HepG2 (cell line): ENCODE results near the gene ABCC5. TPM values are rescaled to one million over a fixed set of nuclear protein-coding genes. Genes with fewer than 3 reads are reported as not detected.

Experiments used
- ATAC-seq: fragments of 200-7000 bp; cut with Tn5 transposase; 3 replicates; pipeline ENCODE4 v1.9.1; 2020; ENCODE audit warnings: mild to moderate bottlenecking, moderate library complexity
- BruUV-seq: library from RNA; stranded (reverse); fragments of 400-500 nt; replicated peaks from 2 replicates; lab custom pipeline; 2021; lab: Mats Ljungman, UMichigan
- CTCF ChIA-PET: fragments of 300-600 bp; formaldehyde crosslinking; extraction: SDS; loops from one replicate; lab custom pipeline; 2021; ENCODE audit warnings: low total read pairs, inconsistent platforms, low intra/inter-chr PET ratio; lab: Yijun Ruan, JAX
- POLR2A ChIA-PET: fragments of 350-600 bp; sonication (Branson Sonifier 250); formaldehyde crosslinking; loops from one replicate; lab custom pipeline; 2020; ENCODE audit warnings: antibody characterized with exemption, inconsistent platforms; lab: Yijun Ruan, JAX
- DNase-seq: peaks from one replicate; pipeline ENCODE4 v3.0.0-alpha.2; 2015; ENCODE audit warnings: low spot score
- FAIRE-seq: peaks from 3 replicates; lab custom pipeline; 2011; peaks lifted over from hg19 to GRCh38; lab: Jason Lieb, UNC
- H2AFZ ChIP-seq: one replicate; pipeline ENCODE4 v1.6.1; 2011; ENCODE audit warnings: low read length, inconsistent platforms
- H3K27ac ChIP-seq: fragments of 300-600 bp; 3 replicates; pipeline ENCODE4 v1.8.0; 2011; ENCODE audit warnings: mixed run types, mild to moderate bottlenecking, mixed read lengths, low read length, inconsistent platforms; ENCODE audit not compliant: insufficient read depth; ENCODE audit errors: extremely low read length
- H3K27me3 ChIP-seq, 2 experiments: fragments of 200-600 bp in 1 of 2; 2 replicates in 1 of 2; 3 replicates in 1 of 2; pipeline versions ENCODE4 v1.6.0 to v1.8.0; 2011; ENCODE audit warnings: low read length in 2 of 2, mild to moderate bottlenecking in 2 of 2, moderate library complexity in 2 of 2, inconsistent platforms in 1 of 2; ENCODE audit not compliant: insufficient read depth in 2 of 2, control insufficient read depth in 1 of 2
- H3K36me3 ChIP-seq, 2 experiments: fragments of 200-600 bp in 1 of 2; replicated peaks in 1 of 2; 2 replicates in 1 of 2; 3 replicates in 1 of 2; pipeline versions ENCODE4 v1.5.1 to v1.8.0; 2011; ENCODE audit warnings: low read length in 2 of 2, inconsistent platforms in 1 of 2; ENCODE audit not compliant: insufficient read depth in 2 of 2, control insufficient read depth in 1 of 2
- H3K4me1 ChIP-seq: 2 replicates; pipeline ENCODE4 v1.5.1; 2012; ENCODE audit warnings: low read length, inconsistent platforms; ENCODE audit not compliant: insufficient read depth
- H3K4me2 ChIP-seq: 2 replicates; pipeline ENCODE4 v1.6.0; 2011; ENCODE audit warnings: low read depth, low read length, inconsistent platforms
- H3K4me3 ChIP-seq, 3 experiments: fragments of 200-600 bp in 1 of 3; sonication (generic), shearing (Covaris generic) in 1 of 3; replicated peaks in 1 of 3; 2 replicates each; pipeline ENCODE4 v1.5.1; 2011 to 2016; ENCODE audit warnings: low read length in 3 of 3, inconsistent platforms in 2 of 3, low read depth in 2 of 3, mild to moderate bottlenecking in 2 of 3, control low read depth in 1 of 3, mixed read lengths in 1 of 3; ENCODE audit not compliant: insufficient read depth in 1 of 3
- H3K79me2 ChIP-seq: one replicate; pipeline ENCODE4 v1.6.1; 2011; ENCODE audit warnings: low read length, inconsistent platforms; ENCODE audit not compliant: insufficient read depth
- H3K9ac ChIP-seq: 2 replicates; pipeline ENCODE4 v1.6.0; 2011; ENCODE audit warnings: mild to moderate bottlenecking, low read depth, low read length, inconsistent platforms; ENCODE audit not compliant: insufficient read depth
- H3K9me3 ChIP-seq: 2 replicates; pipeline ENCODE4 v1.5.1; 2012; ENCODE audit warnings: mild to moderate bottlenecking, low read length
- H4K20me1 ChIP-seq: 2 replicates; pipeline ENCODE4 v1.6.0; 2011; ENCODE audit warnings: inconsistent platforms, mild to moderate bottlenecking, low read length, moderate library complexity; ENCODE audit not compliant: insufficient read depth
- BCL6 ChIP-seq: IDR thresholded peaks from 2 replicates; pipeline ENCODE4 v1.6.1; 2016; ENCODE audit warnings: missing genetic modification reagents, missing compliant biosample characterization
- CAMTA2 ChIP-seq: sonication (generic); formaldehyde crosslinking; IDR thresholded peaks from 2 replicates; pipeline ENCODE4 v1.4.0; 2020; ENCODE audit warnings: mild to moderate bottlenecking, missing genetic modification reagents, borderline replicate concordance
- EEA1 ChIP-seq: sonication (generic); formaldehyde crosslinking; IDR thresholded peaks from 2 replicates; pipeline ENCODE4 v1.5.1; 2020; ENCODE audit warnings: mild to moderate bottlenecking, missing genetic modification reagents, borderline replicate concordance
- EZH2 ChIP-seq: conservative IDR thresholded peaks from 2 replicates; pipeline ENCODE4 v1.6.1; 2012; ENCODE audit warnings: mild to moderate bottlenecking, low read depth, low read length, moderate library complexity
- HNRNPL ChIP-seq: fragments of 200-400 bp; formaldehyde crosslinking; IDR thresholded peaks from 2 replicates; pipeline ENCODE4 v1.6.1; 2017; ENCODE audit warnings: mild to moderate bottlenecking, low read depth, low read length
- NR2F1 ChIP-seq, 2 experiments: fragments of 450-650 bp in 1 of 2; formaldehyde crosslinking in 1 of 2; IDR thresholded peaks; 2 replicates each; pipeline versions ENCODE4 v1.5.0 to v1.6.1; 2016 to 2020; ENCODE audit warnings: mild to moderate bottlenecking in 1 of 2, missing compliant biosample characterization in 1 of 2, missing genetic modification reagents in 1 of 2, moderate library complexity in 1 of 2
- RAD21 ChIP-seq: fragments of 450-650 bp; formaldehyde crosslinking; IDR thresholded peaks from 2 replicates; pipeline ENCODE4 v1.5.0; 2020; ENCODE audit warnings: mild to moderate bottlenecking
- SIX1 ChIP-seq: sonication (generic); formaldehyde crosslinking; IDR thresholded peaks from 2 replicates; pipeline ENCODE4 v1.4.0; 2020; ENCODE audit warnings: missing genetic modification reagents, borderline replicate concordance
- SRSF4 ChIP-seq: fragments of 200-400 bp; formaldehyde crosslinking; IDR thresholded peaks from one replicate; pipeline ENCODE4 v1.6.1; 2018; ENCODE audit warnings: mild to moderate bottlenecking, low read depth, low read length, moderate library complexity; ENCODE audit not compliant: poor library complexity, severe bottlenecking
- ZKSCAN8 ChIP-seq: IDR thresholded peaks from 2 replicates; pipeline ENCODE4 v1.6.1; 2016; ENCODE audit warnings: borderline replicate concordance, missing genetic modification reagents, missing compliant biosample characterization
- ZNF501 ChIP-seq: sonication (generic); formaldehyde crosslinking; IDR thresholded peaks from 2 replicates; pipeline ENCODE4 v1.5.1; 2020; ENCODE audit warnings: mild to moderate bottlenecking, moderate library complexity, missing genetic modification reagents
- ZNF564 ChIP-seq: sonication (generic); formaldehyde crosslinking; IDR thresholded peaks from 2 replicates; pipeline ENCODE4 v1.8.1; 2023; ENCODE audit warnings: mild to moderate bottlenecking, missing genetic modification reagents
- ZNF678 ChIP-seq: sonication (generic); formaldehyde crosslinking; IDR thresholded peaks from 2 replicates; pipeline ENCODE4 v1.4.0; 2020; ENCODE audit warnings: mild to moderate bottlenecking, missing genetic modification reagents
- whole genome bisulfite sequencing: methylation state at CpG from one replicate; pipeline ENCODE4 v1.1.6; 2017; ENCODE audit warnings: low lambda C conversion rate; 5-methylcytosine and 5-hydroxymethylcytosine counted together
- in situ Hi-C: cut with HindIII; loops from 2 replicates; pipeline ENCODE4 v1.10.0; 2017; ENCODE audit warnings: low pct_unique_long_range_greater_than_20kb; ENCODE audit not compliant: extremely low pct_ligation_motif_present
- intact Hi-C: fragments of 100-400 bp; cut with micrococcal nuclease; formaldehyde crosslinking; loops from one replicate; pipeline ENCODE4 v1.10.0; 2022; ENCODE audit not compliant: unreplicated experiment
- polyA plus RNA-seq, 8 experiments: library from polyadenylated mRNA; depleted of rRNA in 3 of 8; stranded (reverse) in 7 of 8; unstranded in 1 of 8; fragments of >200 nt; fragmentation: Illumina TruSeq in 4 of 8; extraction: Trizol in 4 of 8; gene quantifications; 2 replicates each; pipeline versions ENCODE4 v1.2.1 to v1.2.3, GENCODE V29; 2011 to 2016; ENCODE audit warnings: low read depth in 4 of 8, missing spikeins in 1 of 8, mixed read lengths in 1 of 8; ENCODE audit not compliant: insufficient read depth in 1 of 8
- total RNA-seq, 5 experiments: library from RNA; depleted of rRNA; stranded (reverse); fragments of >200 nt; fragmentation: Illumina TruSeq; extraction: Trizol; gene quantifications; 2 replicates each; pipeline ENCODE4 v1.2.3, GENCODE V29; 2016; ENCODE audit warnings: low read depth in 1 of 5
- TF ChIP-seq, protein P1 (sequence below): sonication (generic); formaldehyde crosslinking; IDR thresholded peaks from 2 replicates; pipeline ENCODE4 v1.8.1; 2023; ENCODE audit warnings: mild to moderate bottlenecking, moderate library complexity, missing genetic modification reagents
- TF ChIP-seq, protein P2 (sequence below): sonication (generic); formaldehyde crosslinking; IDR thresholded peaks from 2 replicates; pipeline ENCODE4 v1.4.0; 2020; ENCODE audit warnings: mild to moderate bottlenecking, missing genetic modification reagents
- TF ChIP-seq, protein P3 (sequence below): sonication (generic); formaldehyde crosslinking; conservative IDR thresholded peaks from 2 replicates; pipeline ENCODE4 v1.4.0; 2020; ENCODE audit warnings: missing genetic modification reagents

ABCC5 gene
- total and polyA plus RNA-seq, 2 of the 13 experiments (the other 11 are each of a cell fraction or from before 2014, with no cell fraction given): 12.5 to 12.7 TPM

DNA sequence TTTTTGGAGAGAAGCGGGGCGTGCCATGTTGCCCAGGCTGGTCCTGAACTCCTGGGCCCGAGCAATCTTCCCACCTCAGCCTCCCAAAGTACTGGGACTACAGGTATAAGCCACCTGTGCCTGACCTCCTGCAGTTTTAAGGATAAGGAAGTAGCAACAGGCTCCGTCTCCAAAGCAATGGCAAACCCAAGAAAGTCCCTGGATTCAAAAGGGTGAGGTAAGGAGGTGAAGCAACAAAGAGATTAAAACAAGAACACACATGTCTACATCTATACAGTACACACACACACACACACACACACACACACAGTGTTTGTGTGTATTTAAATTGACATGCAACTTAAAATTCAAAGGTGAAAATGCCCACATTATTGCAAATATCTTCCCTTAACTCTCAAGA, 58.9 kb downstream of the ABCC5 start:
- POLR2A ChIA-PET: no interaction called here
- no peaks in the 10 kb centered on the region for H3K79me2 ChIP-seq
- no peaks in the 10 kb centered on the region for H3K27me3 ChIP-seq
- peaks cover 8% of the 10 kb centered on the region for H3K4me1 ChIP-seq
- H3K9me3 ChIP-seq: no peaks in the 10 kb centered on the region
- H3K4me2 ChIP-seq: no peak overlapping the region
- H3K36me3 ChIP-seq: peaks cover 4 to 5% of the 10 kb centered on the region in 2 experiments; a peak in 3 of 5 replicates
- H3K27ac ChIP-seq: no peak overlapping the region
- DNase-seq (no peak), FAIRE-seq (no peak), ATAC-seq (no peak)
- WGBS: 98% methylated on average over 4 of the region's 4 CpGs
- CTCF ChIA-PET: no interaction called here
- no peak overlapping the region for H2AFZ ChIP-seq
- in situ Hi-C loops: no loop called here
- no peaks in the 10 kb centered on the region for H4K20me1 ChIP-seq
- H3K9ac ChIP-seq: no peak overlapping the region
- BruUV-seq: no TSS peak
- TF ChIP-seq, protein P1, sequence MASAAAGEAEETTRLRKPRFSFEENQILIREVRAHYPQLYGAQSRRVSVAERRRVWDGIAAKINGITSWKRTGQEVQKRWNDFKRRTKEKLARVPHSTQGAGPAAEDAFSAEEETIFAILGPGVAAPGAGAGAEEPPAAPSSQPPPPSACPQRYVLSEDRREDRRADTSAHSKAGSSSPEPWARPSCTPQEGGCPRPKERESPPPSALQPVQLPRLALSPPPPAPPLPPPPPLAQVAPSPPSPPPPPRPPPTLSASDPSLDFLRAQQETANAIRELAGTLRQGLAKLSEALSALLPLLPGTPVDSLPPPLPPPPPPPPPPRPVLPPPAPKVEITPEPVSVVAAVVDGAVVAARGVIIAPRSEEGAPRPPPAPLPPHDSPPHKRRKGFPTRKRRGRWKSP (CRISPR knock-in tag): no peak
- TF ChIP-seq ZNF564 (CRISPR knock-in tag) (no peak), EEA1 (CRISPR knock-in tag) (no peak), ZKSCAN8 (CRISPR knock-in tag) (no peak), EZH2 (no peak), RAD21 (CRISPR knock-in tag) (no peak), ZNF501 (no peak), SIX1 (CRISPR knock-in tag) (no peak), NR2F1 (CRISPR knock-in tag; IDR thresholded peaks at IDR 0.05) (no peak), CAMTA2 (no peak), ZNF678 (no peak), SRSF4 (no peak), BCL6 (CRISPR knock-in tag) (no peak), HNRNPL (no peak)
- TF ChIP-seq, protein P2, sequence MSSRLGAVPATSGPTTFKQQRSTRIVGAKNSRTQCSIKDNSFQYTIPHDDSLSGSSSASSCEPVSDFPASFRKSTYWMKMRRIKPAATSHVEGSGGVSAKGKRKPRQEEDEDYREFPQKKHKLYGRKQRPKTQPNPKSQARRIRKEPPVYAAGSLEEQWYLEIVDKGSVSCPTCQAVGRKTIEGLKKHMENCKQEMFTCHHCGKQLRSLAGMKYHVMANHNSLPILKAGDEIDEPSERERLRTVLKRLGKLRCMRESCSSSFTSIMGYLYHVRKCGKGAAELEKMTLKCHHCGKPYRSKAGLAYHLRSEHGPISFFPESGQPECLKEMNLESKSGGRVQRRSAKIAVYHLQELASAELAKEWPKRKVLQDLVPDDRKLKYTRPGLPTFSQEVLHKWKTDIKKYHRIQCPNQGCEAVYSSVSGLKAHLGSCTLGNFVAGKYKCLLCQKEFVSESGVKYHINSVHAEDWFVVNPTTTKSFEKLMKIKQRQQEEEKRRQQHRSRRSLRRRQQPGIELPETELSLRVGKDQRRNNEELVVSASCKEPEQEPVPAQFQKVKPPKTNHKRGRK (CRISPR knock-in tag): no peak
- TF ChIP-seq, protein P3, sequence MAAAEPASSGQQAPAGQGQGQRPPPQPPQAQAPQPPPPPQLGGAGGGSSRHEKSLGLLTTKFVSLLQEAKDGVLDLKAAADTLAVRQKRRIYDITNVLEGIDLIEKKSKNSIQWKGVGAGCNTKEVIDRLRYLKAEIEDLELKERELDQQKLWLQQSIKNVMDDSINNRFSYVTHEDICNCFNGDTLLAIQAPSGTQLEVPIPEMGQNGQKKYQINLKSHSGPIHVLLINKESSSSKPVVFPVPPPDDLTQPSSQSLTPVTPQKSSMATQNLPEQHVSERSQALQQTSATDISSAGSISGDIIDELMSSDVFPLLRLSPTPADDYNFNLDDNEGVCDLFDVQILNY: no peak
- intact Hi-C loops: no loop called here
- no peak overlapping the region for H3K4me3 ChIP-seq
